T follicular helper cell (primary cell): Measurements from ENCODE around the gene USP48.
"Not testable (repeated sequence)": the region's sequence is repeated elsewhere in the genome, so short reads cannot be mapped to it uniquely, and the experiment has no call there.

Experiments
- DNase-seq: peaks from one replicate; pipeline ENCODE4 v3.0.0-alpha.2; 2020; ENCODE audit warnings: low read depth

Gene USP48

GRCh38 chr1:21634806-21635535 is 148.0 kb downstream of the USP48 start:
- no peak for DNase-seq

DNA sequence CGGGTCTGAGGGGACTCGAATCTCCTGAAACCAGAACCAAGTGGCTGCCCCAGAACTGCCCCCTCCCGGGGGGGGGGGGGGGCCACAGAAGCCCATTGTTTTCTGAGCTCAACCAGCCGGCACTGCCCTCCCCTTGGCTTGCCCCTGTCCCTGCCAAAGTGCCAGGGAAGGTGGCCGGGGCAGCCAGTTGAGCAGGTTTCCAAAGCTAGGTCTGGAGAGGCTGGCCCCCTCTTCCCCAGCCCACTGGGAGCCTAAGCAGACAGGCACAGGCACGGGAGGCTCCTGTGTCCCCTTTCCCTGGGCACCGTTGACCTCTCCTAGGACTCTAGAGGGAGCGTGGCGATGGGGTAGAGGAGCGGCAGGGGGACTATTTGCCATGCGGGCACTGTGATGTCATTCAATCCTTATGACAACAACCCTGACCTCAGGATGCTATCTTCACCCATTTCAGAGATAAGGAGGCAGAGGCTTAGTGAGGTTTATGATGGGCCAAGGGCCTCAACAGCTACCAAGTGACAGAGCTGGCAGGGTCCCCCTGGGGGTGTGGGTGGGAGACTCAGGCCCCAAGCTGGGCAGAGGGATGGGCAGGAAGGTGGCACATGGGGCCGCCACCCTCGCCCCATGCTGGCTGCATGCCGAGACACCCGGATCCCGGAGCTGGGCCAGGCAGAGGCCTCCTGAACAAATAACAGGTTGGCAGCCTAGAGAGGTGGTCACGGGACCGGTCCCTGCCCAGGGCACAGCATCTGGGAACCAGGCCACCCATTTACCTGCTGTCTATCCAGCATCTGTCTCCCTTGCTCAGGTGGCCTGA is 148.8 kb downstream of the USP48 start:
- DNase-seq: no peak

DNA sequence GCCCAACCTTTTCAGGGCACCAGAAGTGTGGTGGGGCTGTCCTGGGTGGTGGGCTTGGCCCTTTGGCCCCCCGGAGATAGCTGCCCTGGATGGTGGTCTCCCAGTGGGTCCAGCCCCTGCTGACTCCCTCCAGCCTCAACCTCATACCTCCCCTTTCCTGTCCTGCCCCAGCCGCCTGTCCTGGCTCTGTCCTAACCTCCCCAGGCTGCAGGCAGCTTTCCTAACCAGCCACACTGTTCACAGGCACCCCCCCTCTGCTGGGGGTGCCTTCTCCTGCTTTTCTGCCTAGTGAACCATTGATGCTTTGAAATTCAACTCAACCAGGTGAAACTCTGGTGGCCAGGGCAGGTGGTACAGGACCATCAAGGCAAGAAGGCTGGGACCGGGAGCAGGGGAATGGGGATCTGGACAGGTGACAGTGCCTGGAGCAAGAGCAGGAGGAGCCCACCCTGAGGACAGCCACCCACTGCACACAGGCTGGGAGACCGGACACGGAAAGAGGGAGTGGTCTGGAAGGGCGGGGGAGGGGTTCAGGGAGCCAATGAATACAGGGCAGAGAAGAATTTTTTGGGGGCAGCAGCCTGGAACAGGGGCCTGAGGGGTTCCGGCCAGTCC is 149.7 kb downstream of the USP48 start:
- no peak for DNase-seq

GRCh38 chr1:21631944-21632887 is 150.7 kb downstream of the USP48 start:
- no peak for DNase-seq

DNA sequence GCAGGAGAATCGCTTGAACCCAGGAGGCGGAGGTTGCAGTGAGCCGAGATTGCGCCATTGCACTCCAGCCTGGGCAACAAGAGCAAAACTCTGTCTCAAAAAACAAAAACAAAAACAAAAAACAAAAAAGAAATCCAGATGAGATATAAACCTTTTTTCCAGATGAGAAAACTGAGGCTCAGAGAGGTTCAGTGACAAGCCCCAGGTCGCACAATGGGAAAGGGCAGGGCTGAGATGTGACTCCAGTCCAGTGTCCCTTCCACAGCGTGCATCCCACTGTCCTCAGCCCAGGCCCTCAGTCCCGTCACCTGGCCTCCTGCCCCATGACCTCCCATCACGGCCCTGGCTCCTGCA is 151.4 kb downstream of the USP48 start:
- not testable (repeated sequence) for DNase-seq

DNA sequence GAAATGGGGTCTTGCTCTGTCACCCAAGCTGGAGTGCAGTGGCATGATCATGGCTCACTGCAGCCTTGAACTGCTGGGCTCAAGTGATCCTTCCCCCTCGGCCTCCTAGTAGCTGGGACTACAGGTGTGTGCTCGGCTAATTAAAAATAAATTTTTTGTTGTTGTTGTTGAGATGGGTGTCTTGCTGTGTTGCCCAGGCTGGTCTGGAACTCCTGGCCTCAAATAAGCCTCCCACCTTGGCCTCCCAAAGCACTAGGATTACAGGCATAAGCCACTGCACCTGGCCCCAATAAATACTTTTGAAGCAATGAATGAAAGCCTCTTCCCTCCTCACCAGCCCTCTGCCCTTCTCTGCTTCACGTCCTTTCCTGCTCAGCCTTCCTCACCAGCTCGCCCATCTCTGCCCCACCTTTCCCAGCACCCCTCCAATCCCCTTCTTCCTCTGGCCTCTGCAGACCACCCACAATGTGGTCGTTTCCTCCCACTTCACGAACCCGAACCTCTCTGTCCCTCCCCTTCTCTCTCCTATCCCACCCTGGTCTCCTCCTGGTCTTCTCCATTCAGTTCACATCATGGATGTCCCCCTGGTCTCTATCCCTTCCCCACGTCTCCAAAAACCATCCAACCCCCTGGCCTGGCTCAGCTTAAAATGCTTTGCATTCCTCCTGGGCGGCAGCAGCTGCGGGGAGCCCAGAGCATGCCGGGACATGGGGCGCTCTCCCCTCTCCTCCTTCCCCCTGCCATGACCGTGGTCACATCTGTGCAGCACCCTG is 152.2 kb downstream of the USP48 start:
- no peak for DNase-seq

DNA sequence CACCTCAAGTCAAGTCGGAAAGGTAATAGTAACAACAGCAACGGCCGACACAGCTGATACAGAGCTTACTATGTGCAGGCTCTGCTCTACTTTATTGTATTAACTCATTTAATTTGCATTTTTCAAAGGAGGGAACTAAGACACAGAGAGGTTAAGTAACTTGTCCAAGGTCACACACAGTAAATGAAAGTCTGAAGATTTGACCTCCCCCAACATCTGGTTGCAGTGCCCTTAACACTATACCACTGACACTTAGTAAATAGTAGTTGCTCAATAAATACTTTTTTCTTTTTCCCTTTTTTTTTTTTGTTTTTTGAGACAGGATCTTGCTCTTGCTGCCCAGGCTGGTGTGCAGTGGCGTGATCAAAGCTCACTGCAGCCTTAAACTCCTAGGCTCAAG is 153.0 kb downstream of the USP48 start:
- no peak for DNase-seq

DNA sequence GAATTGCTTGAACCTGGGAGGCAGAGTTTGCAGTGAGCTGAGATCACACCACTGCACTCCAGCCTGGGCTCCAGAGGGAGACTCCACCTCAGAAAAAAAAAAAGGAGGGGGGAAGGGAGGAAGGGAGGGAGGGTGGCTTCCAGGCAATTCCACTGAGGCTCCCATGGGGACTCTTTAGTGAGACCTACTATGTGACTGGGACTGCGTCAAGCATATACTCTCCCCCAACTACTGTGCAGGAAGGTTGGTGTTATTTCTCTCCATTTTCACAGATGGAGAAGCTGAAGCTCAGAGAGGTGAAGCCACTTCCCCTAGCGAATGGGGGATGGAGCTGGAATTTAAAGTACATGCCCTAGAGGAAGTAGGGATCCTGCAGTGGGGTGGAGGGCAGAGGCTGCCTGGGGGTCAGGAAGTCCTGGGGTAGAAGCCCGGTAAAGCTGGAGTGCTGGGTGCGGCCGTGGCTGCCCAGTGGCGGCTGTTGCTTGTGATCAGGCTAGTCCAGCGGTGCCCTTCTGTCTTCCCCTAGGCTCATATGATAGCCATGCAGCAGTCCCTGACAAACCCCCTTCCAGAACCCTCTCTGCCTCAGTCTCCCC is 154.1 kb downstream of the USP48 start:
- DNase-seq: no peak
